Adrenal gland (tissue), 5 donors: Measurements from ENCODE around the gene ATAD1.

Source experiments
- POLR2A ChIP-seq, 2 donors: fragments of 450-650 bp; IDR thresholded peaks; one replicate each; pipeline ENCODE4 v1.6.1; 2017; ENCODE audit warnings: antibody characterized with exemption in 2 of 2, mild to moderate bottlenecking in 2 of 2, moderate library complexity in 1 of 2
- TF ChIP-seq, protein P1 (sequence below), 6 experiments: fragments of 450-650 bp in 4 of 6; fragments of 200-600 bp in 2 of 6; sonication (generic) in 1 of 6; IDR thresholded peaks; 1 replicate in 5 of 6; 2 replicates in 1 of 6; pipeline versions ENCODE4 v1.5.1 to v1.8.0; 2016 to 2021; ENCODE audit warnings: antibody characterized with exemption in 6 of 6, mild to moderate bottlenecking in 2 of 6, moderate library complexity in 1 of 6
- donor health status: DM: no; HTN: no; CAD: no.

DNA sequence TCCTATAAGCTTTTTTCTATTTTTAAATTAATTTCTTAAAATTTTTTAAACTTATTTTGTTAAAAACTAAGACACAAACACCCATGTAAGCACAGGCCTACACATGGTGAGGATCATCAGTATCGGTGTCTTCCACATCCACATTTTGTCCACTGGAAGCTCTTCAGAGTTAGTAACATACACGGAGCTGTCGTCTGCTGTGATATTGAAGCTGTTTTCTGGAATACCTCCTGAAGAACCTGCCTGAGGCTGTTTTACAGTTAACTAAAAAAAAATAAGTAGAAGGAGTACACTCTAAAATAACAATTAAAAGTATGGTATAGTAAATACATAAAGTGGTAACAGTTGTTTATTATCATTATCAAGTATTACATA, 27.6 kb upstream of the ATAD1 start:
- TF ChIP-seq, protein P1, sequence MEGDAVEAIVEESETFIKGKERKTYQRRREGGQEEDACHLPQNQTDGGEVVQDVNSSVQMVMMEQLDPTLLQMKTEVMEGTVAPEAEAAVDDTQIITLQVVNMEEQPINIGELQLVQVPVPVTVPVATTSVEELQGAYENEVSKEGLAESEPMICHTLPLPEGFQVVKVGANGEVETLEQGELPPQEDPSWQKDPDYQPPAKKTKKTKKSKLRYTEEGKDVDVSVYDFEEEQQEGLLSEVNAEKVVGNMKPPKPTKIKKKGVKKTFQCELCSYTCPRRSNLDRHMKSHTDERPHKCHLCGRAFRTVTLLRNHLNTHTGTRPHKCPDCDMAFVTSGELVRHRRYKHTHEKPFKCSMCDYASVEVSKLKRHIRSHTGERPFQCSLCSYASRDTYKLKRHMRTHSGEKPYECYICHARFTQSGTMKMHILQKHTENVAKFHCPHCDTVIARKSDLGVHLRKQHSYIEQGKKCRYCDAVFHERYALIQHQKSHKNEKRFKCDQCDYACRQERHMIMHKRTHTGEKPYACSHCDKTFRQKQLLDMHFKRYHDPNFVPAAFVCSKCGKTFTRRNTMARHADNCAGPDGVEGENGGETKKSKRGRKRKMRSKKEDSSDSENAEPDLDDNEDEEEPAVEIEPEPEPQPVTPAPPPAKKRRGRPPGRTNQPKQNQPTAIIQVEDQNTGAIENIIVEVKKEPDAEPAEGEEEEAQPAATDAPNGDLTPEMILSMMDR (IDR thresholded peaks at IDR 0.05), result no peak
- TF ChIP-seq POLR2A (IDR thresholded peaks at IDR 0.05), result no peak
